Neural progenitor cell (in vitro differentiated cells): ENCODE results near the gene BAIAP3.

ENCODE experiments used
- EZH2phosphoT487 ChIP-seq: fragments of 200-600 bp; sonication (generic); IDR thresholded peaks from 2 replicates; pipeline ENCODE4 v1.6.1; 2017; ENCODE audit warnings: antibody characterized with exemption
- TF ChIP-seq, protein P1 (sequence below): fragments of 200-600 bp; sonication (generic); IDR thresholded peaks from 2 replicates; pipeline ENCODE4 v1.5.1; 2017; ENCODE audit warnings: antibody characterized with exemption, mild to moderate bottlenecking

DNA sequence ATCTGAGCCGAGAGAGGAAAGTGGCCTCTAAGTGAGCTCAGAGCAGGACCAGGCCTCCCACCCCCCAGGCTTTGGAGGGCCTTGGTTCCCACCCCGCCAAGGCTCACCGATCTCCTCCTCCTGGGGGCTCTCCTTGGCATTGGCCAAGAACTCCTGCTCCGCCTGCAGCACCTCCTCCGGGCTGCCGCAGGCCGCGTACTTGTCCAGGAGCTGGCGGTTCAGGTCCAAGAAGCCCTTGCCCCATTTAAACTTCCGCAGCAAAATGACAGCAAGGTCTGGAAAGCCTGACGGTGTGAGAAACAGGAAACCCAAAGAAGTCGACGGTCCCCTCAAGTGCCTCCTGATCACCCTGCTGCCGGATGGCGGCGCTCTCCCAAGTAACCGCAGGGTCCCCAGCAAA is 16.5 kb downstream of the BAIAP3 start:
- TF ChIP-seq, protein P1, sequence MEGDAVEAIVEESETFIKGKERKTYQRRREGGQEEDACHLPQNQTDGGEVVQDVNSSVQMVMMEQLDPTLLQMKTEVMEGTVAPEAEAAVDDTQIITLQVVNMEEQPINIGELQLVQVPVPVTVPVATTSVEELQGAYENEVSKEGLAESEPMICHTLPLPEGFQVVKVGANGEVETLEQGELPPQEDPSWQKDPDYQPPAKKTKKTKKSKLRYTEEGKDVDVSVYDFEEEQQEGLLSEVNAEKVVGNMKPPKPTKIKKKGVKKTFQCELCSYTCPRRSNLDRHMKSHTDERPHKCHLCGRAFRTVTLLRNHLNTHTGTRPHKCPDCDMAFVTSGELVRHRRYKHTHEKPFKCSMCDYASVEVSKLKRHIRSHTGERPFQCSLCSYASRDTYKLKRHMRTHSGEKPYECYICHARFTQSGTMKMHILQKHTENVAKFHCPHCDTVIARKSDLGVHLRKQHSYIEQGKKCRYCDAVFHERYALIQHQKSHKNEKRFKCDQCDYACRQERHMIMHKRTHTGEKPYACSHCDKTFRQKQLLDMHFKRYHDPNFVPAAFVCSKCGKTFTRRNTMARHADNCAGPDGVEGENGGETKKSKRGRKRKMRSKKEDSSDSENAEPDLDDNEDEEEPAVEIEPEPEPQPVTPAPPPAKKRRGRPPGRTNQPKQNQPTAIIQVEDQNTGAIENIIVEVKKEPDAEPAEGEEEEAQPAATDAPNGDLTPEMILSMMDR = no peak
- TF ChIP-seq EZH2phosphoT487 = no peak
